DOHH2 (cell line): ENCODE results near the gene MEIOB.

Experiments used
- EZH2phosphoT487 ChIP-seq: fragments of 200-600 bp; sonication (generic); IDR thresholded peaks from 2 replicates; pipeline ENCODE4 v1.6.1; 2017; ENCODE audit warnings: borderline replicate concordance, mild to moderate bottlenecking, antibody characterized with exemption, low read length, moderate library complexity, mixed read lengths
- TF ChIP-seq, protein P1 (sequence below): fragments of 200-600 bp; sonication (generic); IDR thresholded peaks from one replicate; pipeline ENCODE4 v1.5.1; 2014; ENCODE audit warnings: antibody characterized with exemption, mild to moderate bottlenecking, low read depth, low read length; ENCODE audit not compliant: poor library complexity, severe bottlenecking

GRCh38 chr16:1895068-1895467, 23.1 kb upstream of the MEIOB start:
- TF ChIP-seq, protein P1, sequence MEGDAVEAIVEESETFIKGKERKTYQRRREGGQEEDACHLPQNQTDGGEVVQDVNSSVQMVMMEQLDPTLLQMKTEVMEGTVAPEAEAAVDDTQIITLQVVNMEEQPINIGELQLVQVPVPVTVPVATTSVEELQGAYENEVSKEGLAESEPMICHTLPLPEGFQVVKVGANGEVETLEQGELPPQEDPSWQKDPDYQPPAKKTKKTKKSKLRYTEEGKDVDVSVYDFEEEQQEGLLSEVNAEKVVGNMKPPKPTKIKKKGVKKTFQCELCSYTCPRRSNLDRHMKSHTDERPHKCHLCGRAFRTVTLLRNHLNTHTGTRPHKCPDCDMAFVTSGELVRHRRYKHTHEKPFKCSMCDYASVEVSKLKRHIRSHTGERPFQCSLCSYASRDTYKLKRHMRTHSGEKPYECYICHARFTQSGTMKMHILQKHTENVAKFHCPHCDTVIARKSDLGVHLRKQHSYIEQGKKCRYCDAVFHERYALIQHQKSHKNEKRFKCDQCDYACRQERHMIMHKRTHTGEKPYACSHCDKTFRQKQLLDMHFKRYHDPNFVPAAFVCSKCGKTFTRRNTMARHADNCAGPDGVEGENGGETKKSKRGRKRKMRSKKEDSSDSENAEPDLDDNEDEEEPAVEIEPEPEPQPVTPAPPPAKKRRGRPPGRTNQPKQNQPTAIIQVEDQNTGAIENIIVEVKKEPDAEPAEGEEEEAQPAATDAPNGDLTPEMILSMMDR: no peak
- TF ChIP-seq EZH2phosphoT487: no peak
